WTC11 (cell line): Measurements from ENCODE around the gene C9orf72. TPM values are rescaled to one million over a fixed set of nuclear protein-coding genes. Genes with fewer than 3 reads are reported as not detected.

ENCODE experiments used
- ATAC-seq: fragments of 200-7000 bp; cut with Tn5 transposase; 2 replicates; pipeline ENCODE4 v1.10.0; 2021; ENCODE audit warnings: mild to moderate bottlenecking, moderate library complexity
- CTCF ChIA-PET: fragments of 300-600 bp; sonication (Branson Sonifier 250); formaldehyde crosslinking; loops from one replicate; lab custom pipeline; 2021; ENCODE audit warnings: antibody characterized with exemption; lab: Charles Lee
- POLR2A ChIA-PET: fragments of 350-600 bp; sonication (Branson Sonifier 250); formaldehyde crosslinking; loops from one replicate; lab custom pipeline; 2021; ENCODE audit warnings: antibody characterized with exemption; lab: Charles Lee
- DNase-seq: peaks from one replicate; pipeline ENCODE4 v3.0.0; 2021; ENCODE audit warnings: low spot score
- H3K27ac Mint-ChIP-seq: 2 replicates; pipeline ENCODE4 v1.8.0; 2021; ENCODE audit warnings: mixed read lengths
- H3K27me3 Mint-ChIP-seq: 2 replicates; pipeline ENCODE4 v1.8.0; 2021; ENCODE audit warnings: low read depth, mild to moderate bottlenecking, moderate library complexity, mixed read lengths
- H3K36me3 Mint-ChIP-seq: 2 replicates; pipeline ENCODE4 v1.8.0; 2021; ENCODE audit warnings: mixed read lengths
- H3K4me1 Mint-ChIP-seq: 2 replicates; pipeline ENCODE4 v1.8.0; 2022; ENCODE audit warnings: mixed read lengths
- H3K4me3 Mint-ChIP-seq: 2 replicates; pipeline ENCODE4 v1.8.0; 2021; ENCODE audit warnings: mild to moderate bottlenecking, moderate library complexity, mixed read lengths
- H3K9me3 Mint-ChIP-seq: 2 replicates; pipeline ENCODE4 v1.8.0; 2021; ENCODE audit warnings: mixed read lengths
- EMX1 ChIP-seq: fragments of 250-450 bp; sonication (Bioruptor Pico); IDR thresholded peaks from 2 replicates; pipeline ENCODE4 v1.8.0; 2021; ENCODE audit warnings: mild to moderate bottlenecking
- ETV6 ChIP-seq: sonication (generic); formaldehyde crosslinking; IDR thresholded peaks from 2 replicates; pipeline ENCODE4 v1.8.1; 2022; ENCODE audit warnings: mild to moderate bottlenecking, missing genetic modification reagents
- FOXJ3 ChIP-seq: sonication (generic); formaldehyde crosslinking; IDR thresholded peaks from 2 replicates; pipeline ENCODE4 v1.9.0; 2021; ENCODE audit warnings: missing genetic modification reagents, mild to moderate bottlenecking, borderline replicate concordance
- GTF2I ChIP-seq: fragments of 250-450 bp; sonication (Bioruptor Pico); conservative IDR thresholded peaks from 2 replicates; pipeline ENCODE4 v1.4.0; 2021; ENCODE audit warnings: mild to moderate bottlenecking
- HMGXB4 ChIP-seq: sonication (generic); formaldehyde crosslinking; IDR thresholded peaks from 2 replicates; pipeline ENCODE4 v1.8.1; 2023; ENCODE audit warnings: mild to moderate bottlenecking, moderate library complexity, missing genetic modification reagents
- JAZF1 ChIP-seq: fragments of 250-450 bp; sonication (Bioruptor Pico); IDR thresholded peaks from 2 replicates; pipeline ENCODE4 v1.9.0; 2021; ENCODE audit warnings: moderate library complexity, mild to moderate bottlenecking, inconsistent platforms
- MLX ChIP-seq: sonication (generic); formaldehyde crosslinking; IDR thresholded peaks from 2 replicates; pipeline ENCODE4 v1.8.1; 2023; ENCODE audit warnings: mild to moderate bottlenecking, missing genetic modification reagents, moderate library complexity
- NFE2L1 ChIP-seq: sonication (generic); formaldehyde crosslinking; IDR thresholded peaks from 2 replicates; pipeline ENCODE4 v1.8.1; 2023; ENCODE audit warnings: missing genetic modification reagents
- NR2C2 ChIP-seq: sonication (generic); formaldehyde crosslinking; IDR thresholded peaks from 2 replicates; pipeline ENCODE4 v1.8.0; 2022; ENCODE audit warnings: mild to moderate bottlenecking, missing genetic modification reagents
- NR3C1 ChIP-seq: sonication (generic); formaldehyde crosslinking; conservative IDR thresholded peaks from 2 replicates; pipeline ENCODE4 v1.8.1; 2023; ENCODE audit warnings: low read depth, mild to moderate bottlenecking, missing genetic modification reagents
- OVOL2 ChIP-seq: fragments of 250-450 bp; sonication (Bioruptor Pico); IDR thresholded peaks from 2 replicates; pipeline ENCODE4 v1.9.0; 2021; ENCODE audit warnings: mild to moderate bottlenecking, borderline replicate concordance
- PRRX2 ChIP-seq: fragments of 250-450 bp; sonication (Bioruptor Pico); IDR thresholded peaks from 2 replicates; pipeline ENCODE4 v1.8.0; 2021; ENCODE audit warnings: mild to moderate bottlenecking
- RELA ChIP-seq: sonication (generic); formaldehyde crosslinking; IDR thresholded peaks from 2 replicates; pipeline ENCODE4 v1.8.1; 2022; ENCODE audit warnings: missing genetic modification reagents, mild to moderate bottlenecking, borderline replicate concordance
- SMAD4 ChIP-seq: sonication (generic); formaldehyde crosslinking; IDR thresholded peaks from 2 replicates; pipeline ENCODE4 v1.8.0; 2022; ENCODE audit warnings: mild to moderate bottlenecking, missing genetic modification reagents
- ZBTB43 ChIP-seq: sonication (generic); formaldehyde crosslinking; IDR thresholded peaks from 2 replicates; pipeline ENCODE4 v1.8.1; 2023; ENCODE audit warnings: mild to moderate bottlenecking, missing genetic modification reagents
- ZNF219 ChIP-seq: sonication (generic); formaldehyde crosslinking; IDR thresholded peaks from 2 replicates; pipeline ENCODE4 v1.8.0; 2023; ENCODE audit warnings: missing genetic modification reagents, mild to moderate bottlenecking, borderline replicate concordance
- ZNF396 ChIP-seq: fragments of 250-450 bp; sonication (Bioruptor Pico); IDR thresholded peaks from 2 replicates; pipeline ENCODE4 v1.8.0; 2021; ENCODE audit warnings: mild to moderate bottlenecking, moderate library complexity, borderline replicate concordance
- ZSCAN18 ChIP-seq: fragments of 250-450 bp; sonication (Bioruptor Pico); IDR thresholded peaks from 2 replicates; pipeline ENCODE4 v2.1.2; 2022; ENCODE audit warnings: mild to moderate bottlenecking, moderate library complexity
- total RNA-seq: library from RNA; stranded (reverse); gene quantifications from 3 replicates; pipeline ENCODE4 v1.2.3, GENCODE V29; 2021
- TF ChIP-seq, protein P1 (sequence below): fragments of 250-450 bp; sonication (Bioruptor Pico); IDR thresholded peaks from 2 replicates; pipeline ENCODE4 v1.9.0; 2021; ENCODE audit warnings: moderate library complexity, mild to moderate bottlenecking, inconsistent platforms, borderline replicate concordance
- TF ChIP-seq, protein P2 (sequence below): sonication (generic); formaldehyde crosslinking; IDR thresholded peaks from 2 replicates; pipeline ENCODE4 v1.8.1; 2023; ENCODE audit warnings: mild to moderate bottlenecking, missing genetic modification reagents, moderate library complexity
- TF ChIP-seq, protein P3 (sequence below): sonication (generic); formaldehyde crosslinking; IDR thresholded peaks from 2 replicates; pipeline ENCODE4 v1.8.0; 2022; ENCODE audit warnings: mild to moderate bottlenecking, missing genetic modification reagents

Gene C9orf72
- total RNA-seq, 1 experiment from 2014 or later: 21.5 TPM

GRCh38 chr9:27510780-27511179, 62.5 kb downstream of the C9orf72 start (continued):
- TF ChIP-seq MLX (CRISPR knock-in tag): no peak
- TF ChIP-seq NFE2L1 (CRISPR knock-in tag): no peak
- no peak for TF ChIP-seq FOXJ3 (CRISPR knock-in tag)
- TF ChIP-seq ETV6: no peak
- TF ChIP-seq, protein P1, sequence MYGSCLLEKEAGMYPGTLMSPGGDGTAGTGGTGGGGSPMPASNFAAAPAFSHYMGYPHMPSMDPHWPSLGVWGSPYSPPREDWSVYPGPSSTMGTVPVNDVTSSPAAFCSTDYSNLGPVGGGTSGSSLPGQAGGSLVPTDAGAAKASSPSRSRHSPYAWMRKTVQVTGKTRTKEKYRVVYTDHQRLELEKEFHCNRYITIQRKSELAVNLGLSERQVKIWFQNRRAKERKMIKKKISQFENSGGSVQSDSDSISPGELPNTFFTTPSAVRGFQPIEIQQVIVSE: no peak

DNA sequence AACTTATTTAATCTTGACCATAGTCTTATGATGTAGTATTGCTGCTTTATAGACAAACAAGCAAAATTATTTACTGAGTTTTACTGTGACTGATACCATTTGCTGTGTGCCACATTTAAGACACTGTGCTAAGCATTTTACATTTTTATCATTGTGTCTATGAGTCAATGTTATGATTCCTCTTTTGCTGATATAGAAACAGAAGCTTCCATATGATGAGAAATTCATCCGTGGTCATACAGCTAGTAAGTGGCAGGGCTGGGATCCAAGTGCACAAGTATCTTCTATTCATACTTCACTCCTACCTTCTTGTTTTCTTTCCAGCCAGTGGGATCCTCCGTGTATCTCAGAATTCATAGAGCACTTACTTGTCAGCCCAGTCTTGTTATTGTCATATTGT, 66.3 kb downstream of the C9orf72 start:
- ATAC-seq (no peak), DNase-seq (no peak)
- CTCF ChIA-PET: no interaction called here
- H3K9me3 Mint-ChIP-seq: peaks cover 16% of the 10 kb centered on the region
- H3K36me3 Mint-ChIP-seq: peaks cover 20% of the 10 kb centered on the region
- H3K27ac Mint-ChIP-seq: no peak overlapping the region
- no peak overlapping the region for H3K4me3 Mint-ChIP-seq
- H3K27me3 Mint-ChIP-seq: no peaks in the 10 kb centered on the region
- TF ChIP-seq ZNF396 (no peak), ETV6 (no peak), HMGXB4 (CRISPR knock-in tag) (no peak), RELA (CRISPR knock-in tag) (no peak), MLX (CRISPR knock-in tag) (no peak), OVOL2 (CRISPR knock-in tag) (no peak), SMAD4 (CRISPR knock-in tag) (no peak), NR3C1 (CRISPR knock-in tag) (no peak), EMX1 (CRISPR knock-in tag) (no peak), ZBTB43 (CRISPR knock-in tag) (no peak), PRRX2 (CRISPR knock-in tag) (no peak), JAZF1 (CRISPR knock-in tag) (no peak), NR2C2 (CRISPR knock-in tag) (no peak), ZSCAN18 (CRISPR knock-in tag) (no peak), GTF2I (no peak), ZNF219 (no peak)
- TF ChIP-seq, protein P2, sequence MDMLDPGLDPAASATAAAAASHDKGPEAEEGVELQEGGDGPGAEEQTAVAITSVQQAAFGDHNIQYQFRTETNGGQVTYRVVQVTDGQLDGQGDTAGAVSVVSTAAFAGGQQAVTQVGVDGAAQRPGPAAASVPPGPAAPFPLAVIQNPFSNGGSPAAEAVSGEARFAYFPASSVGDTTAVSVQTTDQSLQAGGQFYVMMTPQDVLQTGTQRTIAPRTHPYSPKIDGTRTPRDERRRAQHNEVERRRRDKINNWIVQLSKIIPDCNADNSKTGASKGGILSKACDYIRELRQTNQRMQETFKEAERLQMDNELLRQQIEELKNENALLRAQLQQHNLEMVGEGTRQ (CRISPR knock-in tag): no peak
- TF ChIP-seq, protein P3, sequence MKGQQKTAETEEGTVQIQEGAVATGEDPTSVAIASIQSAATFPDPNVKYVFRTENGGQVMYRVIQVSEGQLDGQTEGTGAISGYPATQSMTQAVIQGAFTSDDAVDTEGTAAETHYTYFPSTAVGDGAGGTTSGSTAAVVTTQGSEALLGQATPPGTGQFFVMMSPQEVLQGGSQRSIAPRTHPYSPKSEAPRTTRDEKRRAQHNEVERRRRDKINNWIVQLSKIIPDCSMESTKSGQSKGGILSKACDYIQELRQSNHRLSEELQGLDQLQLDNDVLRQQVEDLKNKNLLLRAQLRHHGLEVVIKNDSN (CRISPR knock-in tag): no peak
- H3K4me1 Mint-ChIP-seq: peaks cover 37% of the 10 kb centered on the region
- POLR2A ChIA-PET: no interaction called here
